Measurements from ENCODE around the gene FAM117A.
A peak's percentile ranks its signal among the peaks of the same experiment; 100 is the strongest.
"Not testable (repeated sequence)": the region's sequence is repeated elsewhere in the genome, so short reads cannot be mapped to it uniquely, and the experiment has no call there.

The FAM117A gene

DNA sequence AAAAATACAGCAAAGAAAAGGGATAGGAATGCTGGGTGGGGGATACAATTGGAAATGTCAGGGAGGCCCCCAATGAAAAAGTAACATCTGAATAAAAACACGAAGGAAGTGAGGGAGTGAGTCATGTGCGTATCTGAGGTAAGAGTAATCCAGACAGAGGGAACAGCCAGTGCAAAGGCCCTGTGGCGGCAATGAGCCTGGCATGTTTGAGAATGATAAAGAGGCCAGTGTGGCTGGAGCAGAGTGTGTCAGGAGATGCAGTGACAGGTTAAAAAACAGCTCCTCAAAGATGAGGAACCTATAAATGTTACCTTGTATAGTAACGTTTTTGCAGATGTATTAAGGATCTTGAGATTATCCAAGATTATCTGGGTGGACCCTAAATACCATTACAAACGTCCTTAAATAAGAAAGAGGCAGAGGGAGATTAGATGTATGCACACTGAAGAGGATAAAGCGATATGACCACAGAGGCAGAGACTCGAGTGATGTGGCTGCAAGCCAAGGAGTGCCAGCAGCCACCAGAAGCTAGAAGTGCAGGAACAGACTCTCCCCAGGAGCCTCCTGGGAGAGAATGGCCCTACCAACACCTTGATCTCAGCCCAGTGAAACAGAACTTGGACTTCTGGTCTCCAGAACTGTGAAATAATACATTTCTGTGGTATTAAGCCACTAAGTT, 38.3 kb downstream of the FAM117A start:
- Histone ChIP-seq H3K9me3 (ENCODE audit: insufficient read depth, low read length, severe bottlenecking) (no peaks in the 10 kb centered on the region), H3K79me2 (ENCODE audit: insufficient read depth, low read length) (peaks cover 15% of the 10 kb centered on the region), H3K27me3 (ENCODE audit: insufficient read depth, low read length, poor library complexity) (no peaks in the 10 kb centered on the region), H3K4me1 (ENCODE audit: insufficient read depth, low read length) (peaks cover 7% of the 10 kb centered on the region; the same call in 1 of the 2 replicates), H3K4me3 (ENCODE audit: low read depth in 1 of 2, low read length in 2 of 2) (no peak overlapping the region), H3K36me3 (ENCODE audit: insufficient read depth, low read length) (peaks cover 58% of the 10 kb centered on the region), H3K4me2 (ENCODE audit: insufficient read depth, low read length) (no peak overlapping the region), H2AFZ (ENCODE audit: low read depth, low read length) (no peak overlapping the region), H3K9ac (ENCODE audit: low read depth, low read length) (no peak overlapping the region), H3K27ac (ENCODE audit: low read length) (no peak overlapping the region), H4K20me1 (ENCODE audit: insufficient read depth, low read length) (peaks cover 18% of the 10 kb centered on the region; the same call in 1 of the 2 replicates)
- no peak for DNase-seq
- no peak for ATAC-seq (ENCODE audit: insufficient read depth, low read depth)
- no peak for TF ChIP-seq EZH2 (IDR thresholded peaks at IDR 0.05; ENCODE audit: borderline replicate concordance, low read depth, low read length, severe bottlenecking)
- TF ChIP-seq, protein P1, sequence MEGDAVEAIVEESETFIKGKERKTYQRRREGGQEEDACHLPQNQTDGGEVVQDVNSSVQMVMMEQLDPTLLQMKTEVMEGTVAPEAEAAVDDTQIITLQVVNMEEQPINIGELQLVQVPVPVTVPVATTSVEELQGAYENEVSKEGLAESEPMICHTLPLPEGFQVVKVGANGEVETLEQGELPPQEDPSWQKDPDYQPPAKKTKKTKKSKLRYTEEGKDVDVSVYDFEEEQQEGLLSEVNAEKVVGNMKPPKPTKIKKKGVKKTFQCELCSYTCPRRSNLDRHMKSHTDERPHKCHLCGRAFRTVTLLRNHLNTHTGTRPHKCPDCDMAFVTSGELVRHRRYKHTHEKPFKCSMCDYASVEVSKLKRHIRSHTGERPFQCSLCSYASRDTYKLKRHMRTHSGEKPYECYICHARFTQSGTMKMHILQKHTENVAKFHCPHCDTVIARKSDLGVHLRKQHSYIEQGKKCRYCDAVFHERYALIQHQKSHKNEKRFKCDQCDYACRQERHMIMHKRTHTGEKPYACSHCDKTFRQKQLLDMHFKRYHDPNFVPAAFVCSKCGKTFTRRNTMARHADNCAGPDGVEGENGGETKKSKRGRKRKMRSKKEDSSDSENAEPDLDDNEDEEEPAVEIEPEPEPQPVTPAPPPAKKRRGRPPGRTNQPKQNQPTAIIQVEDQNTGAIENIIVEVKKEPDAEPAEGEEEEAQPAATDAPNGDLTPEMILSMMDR (IDR thresholded peaks at IDR 0.05; ENCODE audit: borderline replicate concordance, extremely low read depth, low read length, poor library complexity, severe bottlenecking) = no peak

DNA sequence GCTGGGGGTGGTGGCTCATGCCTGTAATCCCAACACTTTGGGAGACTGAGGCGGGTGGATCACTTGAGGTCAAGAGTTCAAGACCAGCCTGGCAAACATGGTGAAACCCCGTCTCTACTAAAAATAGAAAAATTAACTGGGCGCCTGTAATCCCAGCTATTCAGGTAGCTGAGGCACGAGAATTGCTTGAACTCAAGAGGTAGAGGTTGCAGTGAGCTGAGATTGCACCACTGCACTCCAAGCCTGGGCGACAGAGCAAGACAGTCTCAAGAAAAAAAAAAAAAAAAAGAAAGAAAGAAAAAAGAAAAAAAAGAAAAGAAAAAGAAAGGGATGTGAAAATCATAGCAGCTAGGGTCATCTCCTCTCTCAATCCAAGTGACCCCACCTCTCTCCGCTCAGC, 39.4 kb downstream of the FAM117A start:
- H3K9ac ChIP-seq (ENCODE audit: low read depth, low read length); DNase-seq; ATAC-seq (ENCODE audit: insufficient read depth, low read depth); H2AFZ ChIP-seq (ENCODE audit: low read depth, low read length); H3K27ac ChIP-seq (ENCODE audit: low read length); H3K27me3 ChIP-seq (ENCODE audit: insufficient read depth, low read length, poor library complexity); H3K9me3 ChIP-seq (ENCODE audit: insufficient read depth, low read length, severe bottlenecking); H3K4me3 ChIP-seq (ENCODE audit: low read depth in 1 of 2, low read length in 2 of 2); H3K4me2 ChIP-seq (ENCODE audit: insufficient read depth, low read length); H3K4me1 ChIP-seq (ENCODE audit: insufficient read depth, low read length): not testable (repeated sequence)
- Histone ChIP-seq H3K79me2 (ENCODE audit: insufficient read depth, low read length) (peaks cover 11% of the 10 kb centered on the region), H3K36me3 (ENCODE audit: insufficient read depth, low read length) (peaks cover 69% of the 10 kb centered on the region), H4K20me1 (ENCODE audit: insufficient read depth, low read length) (peaks cover 12% of the 10 kb centered on the region; the same call in 1 of the 2 replicates)

DNA sequence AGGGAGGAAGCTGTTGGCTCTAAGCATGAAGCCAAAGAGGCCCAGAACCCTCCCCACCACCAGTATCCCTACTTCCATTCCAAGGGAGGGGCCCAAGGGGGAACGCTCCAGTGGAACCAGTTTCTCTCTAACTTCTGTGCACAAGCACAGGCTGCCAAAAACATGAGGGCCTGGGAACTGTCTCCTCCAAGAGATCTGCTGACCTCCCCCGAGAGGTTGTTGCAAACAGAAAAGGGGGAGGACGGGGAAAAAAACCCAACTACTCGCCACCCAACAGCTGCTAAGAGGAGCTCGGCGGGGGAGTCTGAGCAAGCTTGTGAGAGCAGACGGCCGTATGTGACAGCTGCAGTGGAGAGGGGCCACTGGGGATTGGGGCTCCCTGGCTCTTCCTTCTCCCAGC, 40.5 kb downstream of the FAM117A start:
- peak overlapping the region; percentile 21; the same call in 1 of the 2 replicates for H3K9ac ChIP-seq (ENCODE audit: low read depth, low read length)
- TF ChIP-seq, protein P1 (IDR thresholded peaks at IDR 0.05; ENCODE audit: borderline replicate concordance, extremely low read depth, low read length, poor library complexity, severe bottlenecking) = no peak
- no peak for TF ChIP-seq EZH2 (IDR thresholded peaks at IDR 0.05; ENCODE audit: borderline replicate concordance, low read depth, low read length, severe bottlenecking)
- peaks cover 11% of the 10 kb centered on the region for H3K79me2 ChIP-seq (ENCODE audit: insufficient read depth, low read length)

DNA sequence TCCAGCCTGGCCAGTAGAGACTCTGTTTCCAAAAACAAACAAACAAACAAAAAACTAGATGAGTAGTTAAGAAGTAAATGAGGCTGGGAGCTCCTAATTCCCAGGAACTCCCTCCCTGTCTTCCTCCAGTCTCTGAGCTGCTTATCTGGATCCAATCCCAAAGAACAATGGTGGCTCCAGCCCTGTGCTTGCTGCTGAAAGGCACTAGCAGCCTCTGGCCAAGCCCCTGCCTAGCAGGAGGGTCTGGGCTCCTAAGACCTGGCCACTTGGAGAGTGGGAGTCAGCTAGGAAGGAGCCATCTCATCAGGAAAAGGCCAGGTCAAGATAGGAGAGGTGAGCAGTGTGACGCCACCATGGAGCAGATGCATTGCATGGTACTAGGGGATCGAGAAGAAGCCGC, 41.9 kb downstream of the FAM117A start:
- Histone ChIP-seq H3K4me3 (ENCODE audit: low read depth in 1 of 2, low read length in 2 of 2) (no peak overlapping the region), H3K27ac (ENCODE audit: low read length) (0 out of 2 replicates have a peak overlapping the region, but pooled peaks have one; percentile 36), H3K4me2 (ENCODE audit: insufficient read depth, low read length) (no peak overlapping the region), H4K20me1 (ENCODE audit: insufficient read depth, low read length) (peaks cover 12% of the 10 kb centered on the region; the same call in 1 of the 2 replicates), H2AFZ (ENCODE audit: low read depth, low read length) (no peak overlapping the region), H3K27me3 (ENCODE audit: insufficient read depth, low read length, poor library complexity) (no peaks in the 10 kb centered on the region), H3K36me3 (ENCODE audit: insufficient read depth, low read length) (peaks cover 82% of the 10 kb centered on the region), H3K9ac (ENCODE audit: low read depth, low read length) (no peak overlapping the region), H3K4me1 (ENCODE audit: insufficient read depth, low read length) (peaks cover 7% of the 10 kb centered on the region; the same call in 1 of the 2 replicates), H3K9me3 (ENCODE audit: insufficient read depth, low read length, severe bottlenecking) (no peaks in the 10 kb centered on the region), H3K79me2 (ENCODE audit: insufficient read depth, low read length) (peaks cover 5% of the 10 kb centered on the region)
- TF ChIP-seq EZH2 (IDR thresholded peaks at IDR 0.05; ENCODE audit: borderline replicate concordance, low read depth, low read length, severe bottlenecking) = no peak
- TF ChIP-seq, protein P1 (IDR thresholded peaks at IDR 0.05; ENCODE audit: borderline replicate concordance, extremely low read depth, low read length, poor library complexity, severe bottlenecking) = no peak
- DNase-seq (no peak), ATAC-seq (ENCODE audit: insufficient read depth, low read depth) (no peak)

More for the DNA sequence above, 40.5 kb downstream of the FAM117A start:
- DNase-seq (no peak), ATAC-seq (ENCODE audit: insufficient read depth, low read depth) (no peak)
- Histone ChIP-seq H3K9me3 (ENCODE audit: insufficient read depth, low read length, severe bottlenecking) (no peaks in the 10 kb centered on the region), H3K4me3 (ENCODE audit: low read depth in 1 of 2, low read length in 2 of 2) (no peak overlapping the region), H3K27ac (ENCODE audit: low read length) (peak overlapping the region; percentile 56), H3K27me3 (ENCODE audit: insufficient read depth, low read length, poor library complexity) (no peaks in the 10 kb centered on the region), H3K4me1 (ENCODE audit: insufficient read depth, low read length) (peaks cover 7% of the 10 kb centered on the region; the same call in 1 of the 2 replicates), H2AFZ (ENCODE audit: low read depth, low read length) (no peak overlapping the region), H3K4me2 (ENCODE audit: insufficient read depth, low read length) (no peak overlapping the region), H3K36me3 (ENCODE audit: insufficient read depth, low read length) (peaks cover 77% of the 10 kb centered on the region), H4K20me1 (ENCODE audit: insufficient read depth, low read length) (peaks cover 12% of the 10 kb centered on the region; the same call in 1 of the 2 replicates)
